B cell (primary cell): ENCODE results near the gene CRYBA2. TPM values are rescaled to one million over a fixed set of nuclear protein-coding genes. Genes with fewer than 3 reads are reported as not detected.

Experiments used
- ATAC-seq: fragments of 200-7000 bp; cut with Tn5 transposase; one replicate; pipeline ENCODE4 v1.10.0; 2021; ENCODE audit warnings: low read depth, mild to moderate bottlenecking, moderate number of reproducible peaks, moderate library complexity
- CTCF ChIA-PET: fragments of 350-600 bp; sonication (Branson Sonifier 250); formaldehyde crosslinking; loops from one replicate; lab custom pipeline; 2021; ENCODE audit warnings: antibody characterized with exemption, inconsistent platforms; lab: Charles Lee
- POLR2A ChIA-PET: fragments of 350-600 bp; sonication (Branson Sonifier 250); formaldehyde crosslinking; loops from one replicate; lab custom pipeline; 2021; ENCODE audit warnings: antibody characterized with exemption; lab: Charles Lee
- DNase-seq: peaks from one replicate; pipeline ENCODE4 v3.0.0; 2013
- H2AFZ ChIP-seq: 2 replicates; pipeline ENCODE4 v1.6.1; 2012; ENCODE audit warnings: mild to moderate bottlenecking, low read depth, low read length; ENCODE audit not compliant: insufficient read depth, poor library complexity, severe bottlenecking
- H3K27ac ChIP-seq, 2 donors: 1 replicate in 1 of 2; 2 replicates in 1 of 2; pipeline ENCODE4 v1.5.1; 2012 to 2013; ENCODE audit warnings: low read length in 2 of 2, mild to moderate bottlenecking in 2 of 2, moderate library complexity in 1 of 2
- H3K27me3 ChIP-seq, 4 experiments: fragments of 200-600 bp in 1 of 4; sonication (generic) in 1 of 4; replicated peaks in 1 of 4; 1 replicate in 2 of 4; 2 replicates in 2 of 4; pipeline versions ENCODE4 v1.6.1 to v1.7.0; 2013 to 2016; ENCODE audit warnings: low read length in 3 of 4, mild to moderate bottlenecking in 2 of 4, mixed read lengths in 1 of 4, moderate library complexity in 1 of 4; ENCODE audit not compliant: insufficient read depth in 4 of 4, control insufficient read depth in 3 of 4; ENCODE audit errors: control extremely low read depth in 1 of 4
- H3K36me3 ChIP-seq, 2 experiments: replicated peaks in 1 of 2; 1 replicate in 1 of 2; 2 replicates in 1 of 2; pipeline versions ENCODE4 v1.6.1 to v1.7.1; 2013; ENCODE audit warnings: low read length in 1 of 2; ENCODE audit not compliant: insufficient read depth in 2 of 2, control insufficient read depth in 1 of 2; ENCODE audit errors: control extremely low read depth in 1 of 2, extremely low read depth in 1 of 2
- H3K4me1 ChIP-seq, 2 donors: fragments of 200-600 bp in 1 of 2; sonication (generic) in 1 of 2; 1 replicate in 1 of 2; 2 replicates in 1 of 2; pipeline versions ENCODE4 v1.5.1 to v1.6.1; 2013 to 2017; ENCODE audit warnings: low read length in 2 of 2; ENCODE audit not compliant: control insufficient read depth in 2 of 2, insufficient read depth in 2 of 2
- H3K4me2 ChIP-seq: replicated peaks from 2 replicates; pipeline ENCODE3; 2012; ENCODE audit warnings: mild to moderate bottlenecking, low read depth, low read length; ENCODE audit not compliant: poor library complexity, severe bottlenecking
- H3K4me3 ChIP-seq, 5 experiments: fragments of 200-600 bp in 1 of 5; sonication (generic) in 1 of 5; 1 replicate in 3 of 5; 2 replicates in 2 of 5; pipeline versions ENCODE4 v1.5.1 to v1.7.0; 2011 to 2016; ENCODE audit warnings: low read length in 4 of 5, mild to moderate bottlenecking in 4 of 5, low read depth in 2 of 5, control low read depth in 1 of 5, moderate library complexity in 1 of 5; ENCODE audit not compliant: insufficient read depth in 1 of 5; ENCODE audit errors: control extremely low read depth in 1 of 5, extremely low read depth in 1 of 5
- H3K79me2 ChIP-seq: fragments of 200-600 bp; sonication (generic); one replicate; pipeline ENCODE4 v1.6.0; 2016; ENCODE audit warnings: low read length; ENCODE audit not compliant: control insufficient read depth, insufficient read depth
- H3K9ac ChIP-seq: fragments of 200-600 bp; sonication (generic); 2 replicates; pipeline ENCODE4 v1.6.1; 2017; ENCODE audit warnings: mild to moderate bottlenecking, low read length, moderate library complexity
- H3K9me3 ChIP-seq, 3 donors: one replicate each; pipeline versions ENCODE4 v1.6.1 to v1.7.1; 2013; ENCODE audit warnings: low read length in 2 of 3; ENCODE audit not compliant: control insufficient read depth in 2 of 3, insufficient read depth in 1 of 3; ENCODE audit errors: control extremely low read depth in 1 of 3
- H4K20me1 ChIP-seq: 2 replicates; pipeline ENCODE4 v1.6.0; 2012; ENCODE audit warnings: mild to moderate bottlenecking, low read length; ENCODE audit not compliant: insufficient read depth, control insufficient read depth, poor library complexity, severe bottlenecking
- H3K27ac Mint-ChIP-seq: one replicate; pipeline ENCODE4 v1.8.0; 2021; ENCODE audit warnings: mixed read lengths
- H3K27me3 Mint-ChIP-seq: one replicate; pipeline ENCODE4 v1.8.0; 2021; ENCODE audit warnings: mixed read lengths
- H3K4me1 Mint-ChIP-seq: one replicate; pipeline ENCODE4 v1.8.0; 2021; ENCODE audit warnings: mixed read lengths
- H3K4me3 Mint-ChIP-seq: one replicate; pipeline ENCODE4 v1.8.0; 2021; ENCODE audit warnings: mixed read lengths
- H3K9me3 Mint-ChIP-seq: one replicate; pipeline ENCODE4 v1.8.0; 2022; ENCODE audit warnings: mixed read lengths; ENCODE audit not compliant: insufficient read depth
- EZH2 ChIP-seq: IDR thresholded peaks from 2 replicates; pipeline ENCODE4 v1.6.1; 2012; ENCODE audit warnings: borderline replicate concordance, low read depth, mild to moderate bottlenecking, moderate library complexity, low read length; ENCODE audit not compliant: insufficient read depth, poor library complexity, severe bottlenecking
- WGBS: methylation state at CpG from one replicate; pipeline ENCODE4 v1.1.5; 2013; ENCODE audit warnings: missing lambda C conversion rate; ENCODE audit not compliant: insufficient coverage; 5-methylcytosine and 5-hydroxymethylcytosine counted together
- intact Hi-C: fragments of 100-400 bp; cut with micrococcal nuclease; formaldehyde crosslinking; loops from one replicate; pipeline ENCODE4 v1.10.0; 2022
- polyA plus RNA-seq: library from polyadenylated mRNA; depleted of rRNA; stranded (reverse); fragments of >200 nt; gene quantifications from 2 replicates; pipeline ENCODE4 v1.2.3, GENCODE V29; 2012
- total RNA-seq, 2 donors: library from RNA; stranded (reverse); fragments of 120-200 nt in 1 of 2; gene quantifications; 1 replicate in 1 of 2; 2 replicates in 1 of 2; pipeline versions ENCODE4 v1.2.3 to v1.2.4, GENCODE V29; 2013 to 2022
- TF ChIP-seq, protein P1 (sequence below): fragments of 200-600 bp; IDR thresholded peaks from one replicate; pipeline ENCODE4 v1.8.0; 2022; ENCODE audit warnings: antibody characterized with exemption, mild to moderate bottlenecking

CRYBA2 gene
- total and polyA plus RNA-seq, 2 donors (not counting 1 experiment from before 2014, with no cell fraction given) = not detected

DNA sequence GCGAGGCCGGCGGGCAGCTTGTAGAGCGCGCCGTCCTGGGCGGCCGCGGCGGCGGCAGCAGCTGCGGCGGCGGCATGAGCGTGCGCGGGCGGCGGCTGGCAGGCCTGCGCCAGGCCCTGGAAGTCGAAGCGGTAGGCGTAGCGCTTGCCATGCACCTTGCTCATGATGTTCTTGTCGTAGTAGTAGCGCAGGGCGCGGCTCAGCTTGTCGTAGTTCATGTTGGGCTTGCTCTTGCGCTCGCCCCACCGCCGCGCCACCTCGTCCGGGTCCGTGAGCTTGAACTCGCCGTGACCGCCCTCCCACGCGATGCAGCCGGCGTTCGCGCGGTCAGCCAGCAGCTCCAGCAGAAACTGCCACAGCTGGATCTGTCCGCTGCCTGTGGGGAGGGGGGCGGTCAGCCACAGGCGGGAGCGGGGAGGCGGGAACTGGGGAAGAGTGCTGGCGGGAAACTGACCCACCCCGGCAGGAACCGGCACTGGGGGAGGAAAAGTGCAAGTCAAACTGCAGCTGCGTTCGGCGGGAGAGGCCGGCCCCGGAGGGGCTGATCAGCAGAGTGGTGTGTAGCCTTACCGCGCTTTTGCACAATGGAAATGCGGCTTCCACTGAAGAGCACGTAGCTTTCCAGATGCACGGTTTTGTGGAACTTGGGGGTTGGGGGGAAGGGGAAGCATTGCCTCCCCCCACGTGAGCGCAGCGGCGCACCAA, 11.2 kb downstream of the CRYBA2 start:
- ChIA-PET CTCF (interaction anchor here (0.8 to 3.3 kb wide), 11 partner anchors 12 to 172 kb away, joined by 3 to 55 read pairs (median 8); no protein-coding TSS in a partner anchor), POLR2A (no interaction called here)
- Histone ChIP-seq H3K4me2 (peak overlapping the region; percentile 90), H3K27me3 (peaks cover 0 to 81% (median 54%) of the 10 kb centered on the region in 4 experiments), H3K4me3 (peak overlapping the region in 3 of 5 experiments; percentile 36 to 58 (median 37)), H3K4me1 (peaks cover 37 to 68% of the 10 kb centered on the region in 2 donors), H3K79me2 (no peaks in the 10 kb centered on the region), H3K9ac (peak overlapping the region; percentile 52), H3K36me3 (no peaks in the 10 kb centered on the region), H3K27ac (no peak overlapping the region), H4K20me1 (no peaks in the 10 kb centered on the region), H3K9me3 (peaks cover 0 to 36% (median 0%) of the 10 kb centered on the region in 3 donors), H2AFZ (peak overlapping the region; percentile 58)
- TF ChIP-seq, protein P1, sequence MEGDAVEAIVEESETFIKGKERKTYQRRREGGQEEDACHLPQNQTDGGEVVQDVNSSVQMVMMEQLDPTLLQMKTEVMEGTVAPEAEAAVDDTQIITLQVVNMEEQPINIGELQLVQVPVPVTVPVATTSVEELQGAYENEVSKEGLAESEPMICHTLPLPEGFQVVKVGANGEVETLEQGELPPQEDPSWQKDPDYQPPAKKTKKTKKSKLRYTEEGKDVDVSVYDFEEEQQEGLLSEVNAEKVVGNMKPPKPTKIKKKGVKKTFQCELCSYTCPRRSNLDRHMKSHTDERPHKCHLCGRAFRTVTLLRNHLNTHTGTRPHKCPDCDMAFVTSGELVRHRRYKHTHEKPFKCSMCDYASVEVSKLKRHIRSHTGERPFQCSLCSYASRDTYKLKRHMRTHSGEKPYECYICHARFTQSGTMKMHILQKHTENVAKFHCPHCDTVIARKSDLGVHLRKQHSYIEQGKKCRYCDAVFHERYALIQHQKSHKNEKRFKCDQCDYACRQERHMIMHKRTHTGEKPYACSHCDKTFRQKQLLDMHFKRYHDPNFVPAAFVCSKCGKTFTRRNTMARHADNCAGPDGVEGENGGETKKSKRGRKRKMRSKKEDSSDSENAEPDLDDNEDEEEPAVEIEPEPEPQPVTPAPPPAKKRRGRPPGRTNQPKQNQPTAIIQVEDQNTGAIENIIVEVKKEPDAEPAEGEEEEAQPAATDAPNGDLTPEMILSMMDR = no peak
- TF ChIP-seq EZH2 = peak; percentile 85
- intact Hi-C loops = loop anchor here (1.0 to 5.0 kb wide), 4 partner anchors 85 to 173 kb away; no protein-coding TSS in a partner anchor
- peak; percentile 13 for ATAC-seq
- Mint-ChIP-seq H3K9me3 (no peaks in the 10 kb centered on the region), H3K4me1 (peaks cover 31% of the 10 kb centered on the region), H3K4me3 (peak overlapping the region; percentile 74), H3K27ac (no peak overlapping the region), H3K27me3 (peaks cover 63% of the 10 kb centered on the region)
- WGBS = 1% methylated on average over 69 of the region's 69 CpGs
- DNase-seq = peak; percentile 69
